GM10266 (cell line): Measurements from ENCODE around the gene FLNB.

Experiments used
- DNase-seq: peaks from one replicate; pipeline ENCODE4 v3.0.0; 2012; ENCODE audit errors: extremely low spot score
- CTCF ChIP-seq: IDR thresholded peaks from 2 replicates; pipeline ENCODE4 v1.5.1; 2012; ENCODE audit warnings: mild to moderate bottlenecking, low read depth; ENCODE audit not compliant: control insufficient read depth, insufficient read depth; ENCODE audit errors: missing control alignments

FLNB gene

GRCh38 chr3:58095603-58096138 lies 87.4 kb downstream of the FLNB start:
- DNase-seq: no peak
- TF ChIP-seq CTCF: no peak

GRCh38 chr3:58098531-58098930 lies 90.3 kb downstream of the FLNB start:
- no peak for DNase-seq

GRCh38 chr3:58099865-58100264 lies 91.6 kb downstream of the FLNB start:
- DNase-seq: no peak
- TF ChIP-seq CTCF: no peak

More at GRCh38 chr3:58098531-58098930, 90.3 kb downstream of the FLNB start:
- TF ChIP-seq CTCF: no peak

- TF ChIP-seq CTCF: no peak
- no peak for DNase-seq
Observed at GRCh38 chr3:58101499-58102389, 93.5 kb downstream of the FLNB start.

- no peak for DNase-seq
- no peak for TF ChIP-seq CTCF
Observed at GRCh38 chr3:58102390-58102750, 94.1 kb downstream of the FLNB start.

GRCh38 chr3:58102976-58103451 lies 94.8 kb downstream of the FLNB start:
- TF ChIP-seq CTCF: no peak
- no peak for DNase-seq

- TF ChIP-seq CTCF: no peak
- no peak for DNase-seq
Observed at GRCh38 chr3:58104151-58104550, 95.9 kb downstream of the FLNB start.
